GM21786 (cell line): ENCODE results near the gene HCAR2.
"Not testable (repeated sequence)": the region's sequence is repeated elsewhere in the genome, so short reads cannot be mapped to it uniquely, and the experiment has no call there.

Experiments
- ATAC-seq: cut with Tn5 transposase; IDR thresholded peaks from one replicate; pipeline ENCODE4 v1.9.1; 2021; ENCODE audit not compliant: unreplicated experiment

The HCAR2 gene

GRCh38 chr12:122721057-122721545 is 17.9 kb upstream of the HCAR2 start:
- no peak for ATAC-seq

- ATAC-seq = not testable (repeated sequence)
Observed at GRCh38 chr12:122716658-122717057, 13.5 kb upstream of the HCAR2 start, which contains the start of gene HCAR3. TSS of gene HCAR3 (minus strand) at chr12:122716811. CDS start at chr12:122716737, 74 bp downstream.

GRCh38 chr12:122715211-122715610 is 12.1 kb upstream of the HCAR2 start:
- not testable (repeated sequence) for ATAC-seq

- not testable (repeated sequence) for ATAC-seq
Observed at GRCh38 chr12:122713491-122714188, 10.5 kb upstream of the HCAR2 start.

GRCh38 chr12:122711266-122711665 is 8.1 kb upstream of the HCAR2 start:
- not testable (repeated sequence) for ATAC-seq

- not testable (repeated sequence) for ATAC-seq
Observed at GRCh38 chr12:122710341-122710740, 7.2 kb upstream of the HCAR2 start.

GRCh38 chr12:122709287-122709686 is 6.1 kb upstream of the HCAR2 start:
- ATAC-seq = not testable (repeated sequence)

- not testable (repeated sequence) for ATAC-seq
Observed at GRCh38 chr12:122703841-122704240, 684 bp upstream of the HCAR2 start.

GRCh38 chr12:122701481-122701880 is 1.7 kb downstream of the HCAR2 start:
- ATAC-seq = not testable (repeated sequence)

- not testable (repeated sequence) for ATAC-seq
Observed at GRCh38 chr12:122700038-122700710, 3.0 kb downstream of the HCAR2 start.

GRCh38 chr12:122696922-122697321 is 6.2 kb downstream of the HCAR2 start:
- not testable (repeated sequence) for ATAC-seq

GRCh38 chr12:122691566-122691965 is 11.6 kb downstream of the HCAR2 start:
- no peak for ATAC-seq

- ATAC-seq = no peak
Observed at GRCh38 chr12:122688291-122688690, 14.9 kb downstream of the HCAR2 start.

GRCh38 chr12:122687086-122687485 is 16.1 kb downstream of the HCAR2 start:
- ATAC-seq = no peak

GRCh38 chr12:122686538-122686937 is 16.6 kb downstream of the HCAR2 start:
- ATAC-seq = no peak

- ATAC-seq = no peak
Observed at GRCh38 chr12:122684297-122684813, 18.8 kb downstream of the HCAR2 start.

GRCh38 chr12:122681814-122682213 is 21.3 kb downstream of the HCAR2 start:
- no peak for ATAC-seq

- ATAC-seq = not testable (repeated sequence)
Observed at GRCh38 chr12:122680989-122681388, 22.2 kb downstream of the HCAR2 start.

GRCh38 chr12:122676781-122677180 is 26.4 kb downstream of the HCAR2 start:
- not testable (repeated sequence) for ATAC-seq

- ATAC-seq = not testable (repeated sequence)
Observed at GRCh38 chr12:122676015-122676414, 27.1 kb downstream of the HCAR2 start.

GRCh38 chr12:122672515-122672914 is 30.6 kb downstream of the HCAR2 start:
- no peak for ATAC-seq
